PC-3 (cell line): ENCODE results near the gene ATP8A2.

Experiments used
- EZH2 ChIP-seq: fragments of 300-600 bp; sonication (generic); IDR thresholded peaks from one replicate; pipeline ENCODE4 v1.6.1; 2017; ENCODE audit warnings: antibody characterized with exemption, mild to moderate bottlenecking, low read length; ENCODE audit not compliant: unreplicated experiment
- EZH2phosphoT487 ChIP-seq: fragments of 300-600 bp; sonication (generic); IDR thresholded peaks from 2 replicates; pipeline ENCODE4 v1.6.1; 2018; ENCODE audit warnings: mild to moderate bottlenecking, antibody characterized with exemption, low read length, borderline replicate concordance
- TF ChIP-seq, protein P1 (sequence below): fragments of 300-600 bp; sonication (generic); conservative IDR thresholded peaks from 2 replicates; pipeline ENCODE4 v1.5.1; 2017; ENCODE audit warnings: antibody characterized with exemption, low read depth, mild to moderate bottlenecking, low read length

DNA sequence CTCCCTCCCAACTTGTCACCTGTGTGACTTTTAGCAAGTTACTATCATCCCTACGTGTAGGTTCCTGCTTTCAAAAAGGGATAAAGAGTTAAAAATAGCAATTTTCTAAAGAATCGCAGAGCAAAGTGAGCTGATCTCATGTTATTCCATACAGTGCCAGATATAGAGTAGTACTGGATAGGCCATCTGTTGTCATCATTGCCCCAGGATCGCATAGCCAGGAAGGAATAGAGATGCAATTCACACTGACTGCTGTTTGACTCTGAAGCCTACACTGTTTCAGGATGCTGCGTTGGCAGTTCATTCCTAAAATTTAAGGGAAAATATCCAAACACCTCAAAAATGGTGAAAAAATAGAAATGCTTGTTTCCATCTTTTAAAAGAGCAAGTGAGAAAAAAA, 541.2 kb downstream of the ATP8A2 start:
- TF ChIP-seq EZH2phosphoT487 (no peak), EZH2 (no peak)
- TF ChIP-seq, protein P1, sequence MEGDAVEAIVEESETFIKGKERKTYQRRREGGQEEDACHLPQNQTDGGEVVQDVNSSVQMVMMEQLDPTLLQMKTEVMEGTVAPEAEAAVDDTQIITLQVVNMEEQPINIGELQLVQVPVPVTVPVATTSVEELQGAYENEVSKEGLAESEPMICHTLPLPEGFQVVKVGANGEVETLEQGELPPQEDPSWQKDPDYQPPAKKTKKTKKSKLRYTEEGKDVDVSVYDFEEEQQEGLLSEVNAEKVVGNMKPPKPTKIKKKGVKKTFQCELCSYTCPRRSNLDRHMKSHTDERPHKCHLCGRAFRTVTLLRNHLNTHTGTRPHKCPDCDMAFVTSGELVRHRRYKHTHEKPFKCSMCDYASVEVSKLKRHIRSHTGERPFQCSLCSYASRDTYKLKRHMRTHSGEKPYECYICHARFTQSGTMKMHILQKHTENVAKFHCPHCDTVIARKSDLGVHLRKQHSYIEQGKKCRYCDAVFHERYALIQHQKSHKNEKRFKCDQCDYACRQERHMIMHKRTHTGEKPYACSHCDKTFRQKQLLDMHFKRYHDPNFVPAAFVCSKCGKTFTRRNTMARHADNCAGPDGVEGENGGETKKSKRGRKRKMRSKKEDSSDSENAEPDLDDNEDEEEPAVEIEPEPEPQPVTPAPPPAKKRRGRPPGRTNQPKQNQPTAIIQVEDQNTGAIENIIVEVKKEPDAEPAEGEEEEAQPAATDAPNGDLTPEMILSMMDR = no peak
